Esophagus muscularis mucosa (tissue), 3 donors: ENCODE results near the gene TGFBR3.

Experiments
- EP300 ChIP-seq: sonication (generic); formaldehyde crosslinking; IDR thresholded peaks from one replicate; pipeline ENCODE4 v1.6.1; 2017; ENCODE audit warnings: antibody characterized with exemption
- TF ChIP-seq, protein P1 (sequence below), 3 experiments: fragments of 200-600 bp in 2 of 3; fragments of 450-650 bp in 1 of 3; sonication (generic) in 2 of 3; IDR thresholded peaks; one replicate each; pipeline ENCODE4 v1.5.1; 2017 to 2019; ENCODE audit warnings: antibody characterized with exemption in 3 of 3, mild to moderate bottlenecking in 2 of 3, moderate library complexity in 1 of 3

DNA sequence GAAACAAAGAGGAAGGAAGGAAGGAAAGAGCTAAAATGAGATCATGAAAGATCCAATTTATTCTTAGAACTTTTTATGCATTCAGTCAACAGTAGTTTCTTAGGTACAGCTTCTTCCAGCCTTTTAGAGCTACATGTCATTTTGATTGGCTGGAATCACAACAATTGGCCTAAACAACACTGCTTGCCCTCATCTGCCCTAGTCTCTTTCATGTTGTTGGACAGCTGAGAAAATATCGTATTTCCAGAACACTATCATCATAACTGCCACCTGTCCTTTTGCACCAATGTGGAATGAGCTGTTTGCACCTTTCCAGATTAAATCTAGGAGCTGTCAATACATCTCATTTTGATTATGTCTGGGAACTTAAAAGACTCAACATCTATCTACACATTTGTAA lies 161.7 kb downstream of the TGFBR3 start:
- TF ChIP-seq, protein P1, sequence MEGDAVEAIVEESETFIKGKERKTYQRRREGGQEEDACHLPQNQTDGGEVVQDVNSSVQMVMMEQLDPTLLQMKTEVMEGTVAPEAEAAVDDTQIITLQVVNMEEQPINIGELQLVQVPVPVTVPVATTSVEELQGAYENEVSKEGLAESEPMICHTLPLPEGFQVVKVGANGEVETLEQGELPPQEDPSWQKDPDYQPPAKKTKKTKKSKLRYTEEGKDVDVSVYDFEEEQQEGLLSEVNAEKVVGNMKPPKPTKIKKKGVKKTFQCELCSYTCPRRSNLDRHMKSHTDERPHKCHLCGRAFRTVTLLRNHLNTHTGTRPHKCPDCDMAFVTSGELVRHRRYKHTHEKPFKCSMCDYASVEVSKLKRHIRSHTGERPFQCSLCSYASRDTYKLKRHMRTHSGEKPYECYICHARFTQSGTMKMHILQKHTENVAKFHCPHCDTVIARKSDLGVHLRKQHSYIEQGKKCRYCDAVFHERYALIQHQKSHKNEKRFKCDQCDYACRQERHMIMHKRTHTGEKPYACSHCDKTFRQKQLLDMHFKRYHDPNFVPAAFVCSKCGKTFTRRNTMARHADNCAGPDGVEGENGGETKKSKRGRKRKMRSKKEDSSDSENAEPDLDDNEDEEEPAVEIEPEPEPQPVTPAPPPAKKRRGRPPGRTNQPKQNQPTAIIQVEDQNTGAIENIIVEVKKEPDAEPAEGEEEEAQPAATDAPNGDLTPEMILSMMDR (IDR thresholded peaks at IDR 0.05): no peak
- TF ChIP-seq EP300: no peak
